IPS DF 19.7 (cell line): ENCODE data around the gene TBPL2.
"Not testable (repeated sequence)": the region's sequence is repeated elsewhere in the genome, so short reads cannot be mapped to it uniquely, and the experiment has no call there.

ENCODE experiments used
- DNase-seq: peaks from one replicate; pipeline ENCODE4 v3.0.0-alpha.2; 2013; ENCODE audit warnings: low read depth, low spot score

TBPL2 gene

DNA sequence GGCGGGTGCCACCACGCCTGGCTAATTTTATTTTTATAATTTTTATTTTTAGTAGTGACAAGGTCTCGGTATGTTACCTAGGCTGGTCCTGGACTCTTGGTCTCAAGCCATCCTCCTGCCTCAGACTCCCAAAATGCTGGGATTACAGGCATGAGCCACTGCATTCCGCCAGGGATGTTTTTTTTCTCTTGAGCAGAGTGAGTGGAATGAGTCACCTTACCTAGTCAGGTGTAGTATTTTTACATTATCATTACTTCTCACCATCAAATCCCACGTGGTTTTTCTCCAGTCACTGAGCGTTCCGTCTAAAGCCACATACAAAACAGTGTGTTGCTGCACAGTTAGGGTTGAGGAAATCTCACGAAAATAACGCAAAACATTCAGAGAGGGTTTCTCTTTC, 870 bp upstream of the TBPL2 start:
- no peak for DNase-seq

DNA sequence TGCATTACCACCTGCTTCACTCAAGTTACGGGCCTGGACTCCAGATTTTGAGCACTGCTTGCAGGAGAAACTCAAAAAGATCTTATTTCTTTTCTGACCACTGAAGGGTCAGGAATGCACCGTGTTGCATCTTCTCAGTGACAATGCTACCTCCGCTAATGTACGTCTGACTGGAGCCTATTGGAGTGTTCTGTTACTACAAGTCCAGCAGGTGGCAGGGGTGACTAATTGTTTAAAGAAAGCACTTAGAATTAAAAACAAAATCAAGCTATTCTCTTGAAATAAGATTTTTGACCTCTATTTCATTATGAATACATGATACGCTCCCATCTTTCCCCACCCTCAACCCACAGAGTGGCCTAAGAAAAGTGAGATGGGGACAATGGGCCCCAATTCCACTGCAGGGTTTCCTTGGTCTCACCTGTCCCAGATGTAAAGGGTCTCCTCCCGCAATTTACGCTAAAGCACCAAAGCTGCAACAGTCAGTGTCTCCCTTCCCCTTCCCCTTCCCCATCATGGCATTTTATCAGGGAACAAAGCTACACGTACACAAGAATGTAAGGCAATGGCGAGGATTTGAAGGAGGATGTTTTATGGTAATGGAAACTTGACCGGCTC, 2.2 kb downstream of the TBPL2 start:
- DNase-seq = no peak

DNA sequence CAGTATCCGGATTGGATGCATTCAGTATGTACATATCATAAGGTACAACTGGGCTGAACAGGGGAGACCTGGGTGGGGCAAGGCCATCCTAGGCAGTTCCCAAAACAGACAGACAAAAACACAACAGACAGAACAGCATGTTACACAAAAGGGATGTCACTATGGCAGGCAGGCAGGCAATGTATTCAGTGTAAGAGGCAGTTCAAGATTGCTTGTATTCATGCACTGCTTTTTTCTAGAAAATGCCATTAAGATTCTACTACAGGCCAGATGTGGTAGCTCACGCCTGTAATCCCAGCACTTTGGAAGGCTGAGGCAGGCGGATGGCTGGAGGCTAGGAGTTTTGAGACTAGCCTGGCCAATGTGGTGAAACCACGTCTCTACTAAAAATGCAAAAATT, 3.5 kb downstream of the TBPL2 start:
- no peak for DNase-seq

DNA sequence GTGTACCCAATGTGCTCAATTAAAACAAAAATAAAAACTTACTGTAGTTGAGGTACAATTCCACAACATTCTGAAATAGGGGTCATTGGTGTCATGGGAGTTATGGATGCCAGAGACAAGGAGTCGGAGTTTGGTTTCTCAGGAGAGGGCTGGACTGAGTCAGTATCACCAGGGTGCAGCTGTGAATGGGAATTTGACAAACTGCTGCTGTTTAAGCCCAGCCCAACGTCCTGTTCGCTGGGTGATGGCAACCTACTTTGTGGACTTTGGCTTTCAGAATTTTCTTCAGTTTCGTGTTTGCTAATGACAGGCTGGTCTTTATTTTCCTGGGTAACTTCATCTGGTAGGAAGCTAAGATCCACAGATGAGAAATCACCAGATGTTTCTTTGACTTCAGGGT, 3.9 kb downstream of the TBPL2 start:
- DNase-seq = no peak

DNA sequence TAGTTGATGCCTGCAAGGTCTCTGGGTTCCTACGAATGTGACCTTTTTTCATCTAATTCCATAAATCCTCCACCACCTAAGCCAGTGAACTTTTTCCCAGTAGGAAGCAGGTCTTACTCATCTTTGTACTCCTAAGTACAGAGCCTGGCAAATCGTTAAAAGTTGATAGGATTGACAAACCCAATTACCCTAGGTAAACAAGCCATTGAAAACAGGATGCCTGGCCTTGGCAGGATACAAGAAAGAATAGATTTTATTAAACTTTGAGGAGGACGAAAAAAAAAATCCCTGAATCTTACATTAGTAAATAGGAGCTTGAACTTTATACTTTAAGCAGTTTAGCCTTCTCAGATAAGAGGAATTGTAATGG, 5.6 kb downstream of the TBPL2 start:
- DNase-seq = no peak

DNA sequence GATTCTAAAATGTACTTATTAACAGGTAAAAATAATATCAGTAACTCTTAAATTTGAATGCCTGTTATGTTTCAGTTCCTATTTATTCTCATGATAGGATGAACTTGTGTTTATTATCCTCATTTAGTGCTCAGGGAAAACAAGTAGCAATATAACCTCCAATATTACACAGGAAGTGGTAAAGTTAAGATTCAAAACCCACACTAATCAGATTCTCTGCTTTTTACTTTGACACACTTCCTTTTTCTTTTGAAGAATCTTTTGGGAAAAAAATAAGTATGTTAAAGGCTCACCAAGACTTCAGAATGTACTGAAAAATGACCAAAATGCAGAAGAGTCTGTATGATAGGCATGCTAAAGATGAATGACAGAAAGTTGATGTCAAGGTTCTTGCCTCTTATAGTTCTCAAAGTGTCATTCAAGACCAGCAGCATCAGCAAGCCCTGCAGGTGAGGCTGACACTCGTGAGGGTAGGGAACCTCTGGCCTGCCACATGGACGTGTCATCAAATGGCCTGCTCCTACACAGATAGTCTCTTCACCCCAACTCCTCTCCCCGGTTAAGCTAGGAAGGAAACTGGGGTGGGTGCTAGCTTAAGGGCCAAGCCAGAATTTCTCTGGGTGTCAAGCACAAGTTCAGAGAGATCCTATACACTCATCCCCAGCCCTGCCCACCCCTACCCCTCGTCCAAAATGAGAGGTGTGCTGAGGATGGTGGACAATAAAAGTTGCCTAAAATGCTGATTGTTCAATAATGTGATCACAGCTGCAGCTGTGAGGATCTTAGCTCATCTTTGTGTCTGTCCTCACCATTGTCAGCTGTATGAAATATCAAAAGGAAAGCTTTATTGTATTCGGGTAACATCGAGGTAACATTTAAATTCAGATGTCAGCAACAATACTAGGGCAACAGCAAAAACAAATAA, 6.3 kb downstream of the TBPL2 start:
- DNase-seq = no peak

DNA sequence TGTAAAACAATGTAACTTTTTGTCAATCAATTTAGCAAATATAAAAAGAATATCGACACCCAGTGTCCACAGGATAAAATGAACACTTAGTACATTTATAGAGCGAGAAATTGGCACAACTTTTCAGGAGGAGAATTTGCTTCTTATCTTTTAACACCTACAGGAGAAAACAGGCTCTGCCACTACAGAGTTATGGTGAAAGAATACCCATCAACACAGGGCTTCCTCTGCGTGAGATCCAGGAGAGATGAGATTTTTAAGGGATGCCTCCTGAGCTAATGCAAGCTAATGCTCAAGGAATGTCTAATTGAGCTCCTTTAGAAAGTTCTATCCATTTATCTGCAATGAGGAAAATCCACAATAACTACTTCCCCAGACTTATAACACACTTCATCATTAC, 7.8 kb downstream of the TBPL2 start:
- no peak for DNase-seq

DNA sequence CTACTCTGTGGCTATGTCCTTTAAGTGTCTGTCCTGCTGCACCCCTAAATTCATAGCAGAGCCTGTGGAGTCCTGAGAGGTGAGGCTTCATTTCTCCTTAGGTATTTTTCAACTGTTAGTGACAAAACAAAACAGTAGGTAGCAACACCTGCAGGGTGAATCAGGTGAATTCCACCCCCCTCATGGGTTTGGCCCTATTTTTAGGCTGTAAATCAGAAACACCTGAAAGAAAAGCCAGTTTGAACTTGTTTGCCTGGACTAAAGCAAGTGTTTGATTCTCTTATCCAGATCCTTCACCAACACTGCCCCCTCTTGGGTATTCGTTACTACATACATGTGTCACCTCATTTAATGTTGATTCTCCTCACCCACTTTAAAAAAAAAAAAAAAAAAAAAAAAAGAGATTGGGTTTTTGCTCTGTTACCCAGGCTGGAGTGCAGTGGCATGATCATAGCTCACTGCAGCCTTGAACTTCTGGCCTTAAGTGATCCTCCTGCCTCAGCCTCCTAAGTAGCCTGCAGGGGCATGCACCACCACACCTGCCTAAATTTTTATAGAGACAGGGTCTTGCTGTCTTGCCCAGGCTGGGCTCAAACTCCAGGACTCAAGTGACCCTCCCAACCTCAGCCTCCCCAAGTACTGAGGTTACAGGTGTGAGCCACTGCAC, 10.3 kb downstream of the TBPL2 start:
- DNase-seq = no peak

DNA sequence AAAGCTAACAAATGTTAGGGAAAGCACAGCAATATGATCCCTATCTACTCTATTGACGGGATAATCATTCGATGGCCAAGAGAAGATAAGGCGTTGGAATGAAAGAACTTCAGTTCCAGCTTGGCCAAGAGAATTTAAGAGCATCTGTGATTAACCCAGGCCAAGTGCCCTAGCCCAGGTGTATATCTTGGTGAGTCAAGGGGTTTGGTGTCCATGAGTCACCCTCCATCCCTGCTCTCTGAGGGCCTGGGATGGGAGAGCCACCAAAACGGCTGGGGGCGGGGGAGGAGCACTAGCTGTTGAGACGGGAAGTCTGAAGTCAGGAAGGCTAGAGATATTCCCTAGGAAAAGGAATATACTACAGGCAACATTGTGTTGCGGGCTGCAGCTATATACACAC, 13.0 kb downstream of the TBPL2 start:
- no peak for DNase-seq

DNA sequence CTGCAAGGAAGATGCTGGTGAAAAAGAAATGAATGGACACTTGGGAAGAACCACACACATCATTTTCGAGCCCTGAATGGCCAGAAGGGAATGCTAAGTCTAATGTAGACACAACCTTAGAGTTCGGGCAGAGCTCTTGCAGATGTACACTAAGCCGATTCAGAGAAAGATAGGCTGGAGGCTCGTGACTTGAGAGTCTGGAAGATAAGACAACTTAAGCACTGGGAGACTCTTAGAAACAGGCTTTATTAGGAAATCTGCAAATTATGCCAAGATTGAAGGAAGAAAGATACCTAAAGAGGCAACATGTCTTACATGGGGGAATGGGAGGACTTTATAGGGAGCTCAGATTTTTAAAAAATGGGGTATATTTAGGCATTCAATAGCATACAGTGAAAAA, 13.5 kb downstream of the TBPL2 start:
- DNase-seq = no peak

DNA sequence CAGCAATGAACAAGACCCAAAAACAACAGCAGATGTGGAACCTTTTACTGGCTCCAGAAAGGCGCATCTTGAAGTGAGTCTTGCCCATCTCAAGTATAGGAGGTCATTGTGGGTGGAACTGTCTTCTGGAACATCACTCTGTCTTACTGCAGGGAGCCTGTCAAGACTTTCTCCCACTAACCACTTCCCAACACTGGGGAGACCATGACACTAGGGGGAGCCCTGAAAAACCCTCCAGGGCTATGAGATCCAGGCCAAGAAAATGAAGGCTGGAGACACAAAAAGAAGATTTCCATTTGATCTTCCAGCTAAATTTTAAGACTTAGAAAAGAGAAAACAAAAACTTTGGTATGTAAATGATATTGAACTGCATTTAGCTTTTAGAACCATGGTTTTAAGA, 15.3 kb downstream of the TBPL2 start:
- DNase-seq = no peak

DNA sequence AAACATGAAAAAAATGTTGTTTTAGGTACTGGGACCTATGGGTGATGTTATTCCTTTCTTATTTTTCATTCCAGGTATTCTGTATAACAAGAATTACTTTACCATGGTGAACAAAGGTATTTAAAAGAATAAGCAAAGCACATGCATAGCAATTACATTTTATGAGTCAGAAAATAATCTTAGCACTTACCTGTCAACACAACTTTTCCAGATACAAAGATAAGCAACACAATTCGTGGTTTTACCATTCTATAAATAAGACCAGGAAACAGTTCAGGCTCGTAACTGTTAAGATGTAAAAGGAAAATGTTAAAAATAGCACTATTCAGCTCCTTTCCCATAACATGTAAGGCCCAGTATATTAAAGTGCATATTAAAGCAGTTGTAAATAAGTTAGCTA, 16.4 kb downstream of the TBPL2 start:
- no peak for DNase-seq

DNA sequence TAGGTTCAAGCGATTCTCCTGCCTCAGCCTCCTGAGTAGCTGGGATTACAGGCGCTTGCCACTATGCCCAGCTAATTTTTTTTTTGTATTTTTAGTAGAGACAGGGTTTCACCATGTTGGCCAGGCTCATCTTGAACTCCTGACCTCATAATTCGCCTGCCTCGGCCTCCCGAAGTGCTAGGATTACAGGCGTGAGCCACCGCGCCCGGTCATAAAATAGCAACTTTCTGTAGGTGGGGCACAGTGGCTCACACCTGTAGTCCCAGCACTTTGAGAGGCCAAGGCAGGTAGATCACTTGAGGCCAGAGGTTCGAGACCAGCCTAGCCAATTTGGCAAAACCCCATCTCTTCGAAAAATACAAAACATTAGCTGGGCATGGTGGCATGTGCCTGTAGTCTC, 18.1 kb downstream of the TBPL2 start:
- not testable (repeated sequence) for DNase-seq

DNA sequence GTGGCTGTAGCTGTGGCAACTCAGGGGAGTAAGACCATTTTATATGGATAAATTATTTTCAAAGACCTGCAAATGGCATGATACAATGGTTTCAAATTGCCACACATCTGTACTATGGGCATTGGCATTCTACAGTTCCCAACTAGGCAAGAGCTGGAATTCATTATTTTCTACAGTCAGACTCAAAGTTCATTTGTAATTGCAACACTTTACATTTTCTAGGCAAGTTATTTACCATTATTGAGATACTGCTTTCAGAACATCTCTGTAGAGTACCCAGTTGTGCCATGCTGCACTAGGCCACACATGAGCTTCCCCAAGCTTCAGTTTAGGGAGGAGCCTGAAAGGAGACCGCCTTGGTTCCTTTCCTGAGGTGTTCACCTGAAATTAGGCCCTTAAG, 20.8 kb downstream of the TBPL2 start:
- no peak for DNase-seq

DNA sequence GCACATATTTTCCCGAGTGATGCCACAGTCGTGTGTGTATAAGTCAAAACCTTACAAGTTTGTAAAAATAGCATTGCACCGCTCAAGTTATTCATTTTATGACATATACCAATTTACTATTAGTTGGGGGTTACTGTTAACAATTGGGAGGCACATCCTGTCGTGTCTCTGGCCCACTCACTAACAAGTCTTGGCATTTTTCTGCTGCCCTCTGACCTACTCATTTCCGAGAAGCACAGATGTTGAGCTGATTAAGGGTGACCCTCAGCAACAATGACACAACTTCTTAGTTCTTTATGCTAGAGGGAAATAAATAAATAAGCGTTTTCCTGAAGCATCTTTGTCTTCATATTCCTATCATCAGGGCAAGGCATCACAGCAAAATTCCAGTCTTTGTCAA, 22.0 kb downstream of the TBPL2 start:
- no peak for DNase-seq

DNA sequence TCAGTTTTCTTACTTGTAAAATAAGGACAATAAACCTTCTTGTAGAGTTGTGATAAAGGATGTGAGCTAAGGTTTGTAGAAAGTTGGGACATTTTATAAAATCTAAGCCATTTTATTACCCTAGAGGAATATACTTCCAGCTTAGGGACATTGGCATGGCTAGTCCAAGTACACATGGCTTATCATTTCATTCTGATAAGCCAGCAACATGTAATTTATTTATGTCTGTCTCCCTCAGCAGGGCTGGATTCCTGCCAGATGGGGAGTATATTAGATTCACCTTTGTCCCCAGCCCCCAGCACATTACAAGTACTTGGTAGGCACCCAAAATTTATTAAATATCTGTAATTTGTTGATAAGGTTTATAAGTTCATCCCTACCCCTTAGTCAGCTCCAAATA, 22.5 kb downstream of the TBPL2 start:
- DNase-seq = no peak

DNA sequence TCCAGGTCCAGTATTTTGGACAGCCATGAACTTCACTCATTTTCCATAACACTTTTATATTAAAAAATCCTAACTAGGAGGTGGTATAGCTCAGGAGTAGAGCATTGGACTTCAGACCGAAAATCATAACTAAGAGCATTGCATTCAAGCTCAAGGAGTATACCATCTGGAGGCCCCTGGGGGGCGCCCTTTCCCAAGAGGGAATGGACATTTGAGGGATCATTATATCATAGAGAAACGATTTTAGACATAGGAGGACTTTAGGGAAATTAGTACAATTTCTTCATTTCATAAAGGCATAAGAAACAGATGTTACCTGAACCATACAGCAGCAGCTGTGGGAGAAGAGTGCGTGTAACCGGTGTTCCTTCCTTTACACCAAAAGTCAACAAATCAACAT, 23.6 kb downstream of the TBPL2 start:
- DNase-seq = no peak

DNA sequence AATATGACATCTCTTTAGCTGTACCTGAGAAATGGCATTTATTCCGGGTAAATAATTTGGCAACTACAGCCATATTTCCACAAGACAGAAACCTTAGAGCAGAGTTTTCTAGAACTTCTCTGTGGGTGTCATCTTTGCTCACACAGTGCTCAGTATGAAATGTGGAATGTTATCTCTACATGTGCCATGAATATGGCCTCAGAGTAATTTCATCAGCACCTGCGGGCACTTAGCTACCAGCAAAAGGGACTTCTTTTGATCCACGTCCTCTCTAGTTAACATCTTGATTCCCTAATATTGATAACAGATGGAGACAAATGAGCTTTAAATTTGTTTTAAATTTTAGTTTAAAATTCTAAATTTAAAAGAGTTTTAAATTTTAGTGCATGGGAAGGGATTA, 25.9 kb downstream of the TBPL2 start:
- no peak for DNase-seq

DNA sequence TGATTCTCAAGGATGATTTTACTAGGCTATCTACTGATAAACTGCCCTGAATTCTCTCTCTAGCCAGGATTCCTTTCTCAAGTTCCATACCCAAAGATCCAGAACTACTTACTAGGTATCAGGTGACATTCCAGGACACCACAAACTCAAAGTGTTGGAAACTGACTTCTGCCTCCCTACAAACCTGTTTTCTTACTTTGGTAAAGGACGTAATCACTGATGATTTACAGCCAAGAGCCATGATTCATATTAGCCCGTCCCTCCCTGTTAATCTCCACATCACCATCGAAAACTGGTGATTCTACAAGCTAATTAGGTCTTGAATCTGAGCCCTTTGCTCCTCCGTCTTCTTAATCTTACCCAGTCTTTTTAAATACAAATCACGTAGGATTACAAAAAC, 27.7 kb downstream of the TBPL2 start:
- DNase-seq = no peak

DNA sequence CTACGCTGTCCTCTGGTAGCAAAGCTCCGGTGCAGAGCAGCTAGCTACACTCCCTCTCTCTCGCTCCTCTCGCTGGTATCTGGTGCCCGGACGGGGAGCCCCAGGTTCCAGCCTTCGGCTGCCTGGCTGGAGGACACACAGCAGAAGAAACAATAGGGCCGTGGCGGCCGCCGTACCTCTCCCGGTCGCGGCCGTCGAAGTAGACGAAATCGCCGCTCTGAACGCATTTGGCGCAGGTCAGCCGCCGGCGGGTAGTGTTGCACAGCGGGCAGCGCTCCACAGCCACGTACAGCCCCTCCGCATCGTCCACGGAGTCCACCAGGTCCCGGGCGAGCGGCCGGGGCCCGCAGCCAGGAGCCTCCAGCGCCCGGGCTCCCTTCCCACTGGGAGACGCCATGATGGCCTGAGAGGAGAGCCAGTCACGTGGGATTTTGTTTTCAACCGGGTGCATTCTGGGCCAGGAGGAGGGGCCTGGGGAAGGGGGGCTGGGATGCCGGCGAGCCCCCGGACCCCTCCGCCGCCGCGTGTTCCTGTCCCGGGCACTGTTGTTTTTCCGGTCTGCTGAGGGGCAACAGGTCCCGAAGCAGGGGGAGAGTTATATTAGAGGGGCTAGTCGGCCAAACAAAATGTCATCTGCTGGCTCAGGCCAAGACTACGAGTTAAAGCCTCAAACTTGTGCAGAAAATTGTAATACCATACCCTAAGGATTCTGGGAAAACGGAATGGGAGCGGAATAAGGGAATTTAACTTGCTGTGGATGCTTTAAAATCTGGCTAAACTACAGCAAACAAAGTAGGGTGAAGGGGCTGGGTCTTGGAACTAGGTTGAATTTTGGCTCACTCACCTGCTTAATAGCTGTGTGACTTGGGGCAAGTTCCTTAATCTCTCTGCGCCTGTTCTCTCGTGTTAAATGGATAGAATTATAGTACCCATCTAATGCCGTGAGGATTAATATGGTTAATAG, 28.7 kb downstream of the TBPL2 start, which contains the start of gene ATG14:
Gene ATG14, minus strand, starts transcription at position 405 of the 964 bp plus-strand sequence. Its CDS starts 8 bp downstream, at position 397.
- DNase-seq = peak; percentile 50

DNA sequence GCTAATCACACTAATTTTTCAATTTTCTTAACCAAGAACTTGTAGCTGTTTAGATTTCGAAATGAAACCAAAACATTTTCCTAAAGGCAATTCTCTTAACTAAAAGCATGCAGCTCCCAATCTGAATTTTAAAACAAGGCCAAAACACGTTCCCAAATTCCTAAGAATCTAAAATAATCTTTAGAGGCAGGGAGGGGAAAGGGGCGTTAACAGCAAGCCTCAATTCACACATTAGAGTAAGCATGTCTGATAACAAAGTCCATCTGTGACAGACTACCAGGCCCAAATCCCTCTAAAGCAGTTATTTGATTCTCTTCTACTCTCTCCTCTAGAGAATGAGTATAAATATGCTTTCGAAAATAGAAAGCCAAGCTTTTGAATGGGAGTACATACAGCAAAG, 29.5 kb downstream of the TBPL2 start:
- DNase-seq = no peak
